Measurements from ENCODE around the gene CHCHD4. TPM values are rescaled to one million over a fixed set of nuclear protein-coding genes. Genes with fewer than 3 reads are reported as not detected.

The CHCHD4 gene
- total and polyA plus RNA-seq, 2 of the 8 experiments (the other 6 are each of a cell fraction or from before 2014, with no cell fraction given), result 15.0 to 22.3 TPM

DNA sequence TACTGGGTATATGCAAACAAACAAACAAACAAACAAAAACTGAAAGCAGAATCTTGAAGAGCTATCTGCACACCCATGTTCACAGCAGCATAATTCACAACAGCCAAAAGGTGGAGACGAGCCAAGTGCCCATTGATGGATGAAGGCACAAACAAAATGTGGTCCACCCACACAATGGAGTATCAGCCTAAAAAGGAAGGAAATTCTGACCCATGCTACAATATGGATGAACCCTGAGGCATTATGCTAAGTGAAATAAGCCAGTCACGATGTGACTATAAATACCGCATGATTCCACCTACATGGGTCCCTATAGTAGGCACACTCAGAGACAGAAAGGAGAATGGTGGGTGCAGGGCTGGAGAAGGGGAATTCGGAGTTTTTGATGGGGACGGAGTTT lies 29.6 kb upstream of the CHCHD4 start (continued):
- TF ChIP-seq BACH1 (IDR thresholded peaks at IDR 0.05; ENCODE audit: low read length), result no peak

Measured in H1 (cell line).